HepG2 (cell line): ENCODE measurements around the gene TBX3. TPM values are rescaled to one million over a fixed set of nuclear protein-coding genes. Genes with fewer than 3 reads are reported as not detected.

Experiments
- DR1 ChIP-seq: sonication (generic); formaldehyde crosslinking; IDR thresholded peaks from 2 replicates; pipeline ENCODE4 v1.8.0; 2021; ENCODE audit warnings: mild to moderate bottlenecking, missing genetic modification reagents, inconsistent platforms
- FIP1L1 ChIP-seq: fragments of 200-400 bp; formaldehyde crosslinking; IDR thresholded peaks from 2 replicates; pipeline ENCODE4 v1.6.1; 2018; ENCODE audit warnings: low read depth, mild to moderate bottlenecking, low read length, moderate library complexity, borderline replicate concordance; ENCODE audit not compliant: insufficient read depth
- FOXC1 ChIP-seq: sonication (generic); formaldehyde crosslinking; IDR thresholded peaks from 2 replicates; pipeline ENCODE4 v1.8.0; 2022; ENCODE audit warnings: mild to moderate bottlenecking, missing genetic modification reagents, borderline replicate concordance
- GATAD1 ChIP-seq: IDR thresholded peaks from 2 replicates; pipeline ENCODE4 v1.6.1; 2016; ENCODE audit warnings: missing genetic modification reagents, missing compliant biosample characterization
- GFI1 ChIP-seq: sonication (generic); formaldehyde crosslinking; IDR thresholded peaks from 2 replicates; pipeline ENCODE4 v1.5.0; 2020; ENCODE audit warnings: missing genetic modification reagents, mild to moderate bottlenecking, borderline replicate concordance
- IKZF1 ChIP-seq: fragments of 450-650 bp; IDR thresholded peaks from 2 replicates; pipeline ENCODE4 v1.7.1; 2016
- MIXL1 ChIP-seq: IDR thresholded peaks from 2 replicates; pipeline ENCODE4 v1.6.1; 2016
- SCMH1 ChIP-seq: sonication (generic); formaldehyde crosslinking; IDR thresholded peaks from 2 replicates; pipeline ENCODE4 v1.9.0; 2021; ENCODE audit warnings: missing genetic modification reagents, mild to moderate bottlenecking, borderline replicate concordance
- TBL1XR1 ChIP-seq: fragments of 150-350 bp; IDR thresholded peaks from 2 replicates; pipeline ENCODE4 v1.6.1; 2014; ENCODE audit warnings: borderline replicate concordance, low read length; ENCODE audit not compliant: partially characterized antibody
- ZNF225 ChIP-seq: sonication (generic); formaldehyde crosslinking; IDR thresholded peaks from 2 replicates; pipeline ENCODE4 v1.4.0; 2020; ENCODE audit warnings: mild to moderate bottlenecking, missing genetic modification reagents
- ZNF607 ChIP-seq: sonication (generic); formaldehyde crosslinking; IDR thresholded peaks from 2 replicates; pipeline ENCODE4 v1.5.1; 2020; ENCODE audit warnings: missing genetic modification reagents, mild to moderate bottlenecking, borderline replicate concordance
- ZNF7 ChIP-seq: IDR thresholded peaks from 2 replicates; pipeline ENCODE4 v1.6.1; 2016; ENCODE audit warnings: missing biosample characterization, missing genetic modification reagents
- ZNF777 ChIP-seq: sonication (generic); formaldehyde crosslinking; IDR thresholded peaks from 2 replicates; pipeline ENCODE4 v1.4.0; 2020; ENCODE audit warnings: missing genetic modification reagents
- polyA plus RNA-seq, 8 experiments: library from polyadenylated mRNA; depleted of rRNA in 3 of 8; stranded (reverse) in 7 of 8; unstranded in 1 of 8; fragments of >200 nt; fragmentation: Illumina TruSeq in 4 of 8; extraction: Trizol in 4 of 8; gene quantifications; 2 replicates each; pipeline versions ENCODE4 v1.2.1 to v1.2.3, GENCODE V29; 2011 to 2016; ENCODE audit warnings: low read depth in 4 of 8, missing spikeins in 1 of 8, mixed read lengths in 1 of 8; ENCODE audit not compliant: insufficient read depth in 1 of 8
- total RNA-seq, 5 experiments: library from RNA; depleted of rRNA; stranded (reverse); fragments of >200 nt; fragmentation: Illumina TruSeq; extraction: Trizol; gene quantifications; 2 replicates each; pipeline ENCODE4 v1.2.3, GENCODE V29; 2016; ENCODE audit warnings: low read depth in 1 of 5
- TF ChIP-seq, protein P1 (sequence below): sonication (generic); formaldehyde crosslinking; IDR thresholded peaks from 2 replicates; pipeline ENCODE4 v1.4.0; 2020; ENCODE audit warnings: missing genetic modification reagents
- TF ChIP-seq, protein P2 (sequence below): sonication (generic); formaldehyde crosslinking; IDR thresholded peaks from 2 replicates; pipeline ENCODE4 v1.8.0; 2022; ENCODE audit warnings: missing genetic modification reagents, mild to moderate bottlenecking, borderline replicate concordance
- TF ChIP-seq, protein P3 (sequence below): sonication (generic); formaldehyde crosslinking; IDR thresholded peaks from 2 replicates; pipeline ENCODE4 v1.4.0; 2020; ENCODE audit warnings: missing genetic modification reagents, mild to moderate bottlenecking, borderline replicate concordance
- TF ChIP-seq, protein P4 (sequence below): sonication (generic); formaldehyde crosslinking; IDR thresholded peaks from 2 replicates; pipeline ENCODE4 v1.4.0; 2020; ENCODE audit warnings: missing genetic modification reagents
- TF ChIP-seq, protein P5 (sequence below), 2 experiments: sonication (generic) in 1 of 2; formaldehyde crosslinking in 1 of 2; IDR thresholded peaks; 2 replicates each; pipeline versions ENCODE4 v1.4.0 to v1.6.1; 2016 to 2020; ENCODE audit warnings: borderline replicate concordance in 1 of 2, low read depth in 1 of 2, mild to moderate bottlenecking in 1 of 2, missing genetic modification reagents in 1 of 2

TBX3 gene
- total and polyA plus RNA-seq, 2 of the 13 experiments (the other 11 are each of a cell fraction or from before 2014, with no cell fraction given) = 27.1 to 42.4 TPM

DNA sequence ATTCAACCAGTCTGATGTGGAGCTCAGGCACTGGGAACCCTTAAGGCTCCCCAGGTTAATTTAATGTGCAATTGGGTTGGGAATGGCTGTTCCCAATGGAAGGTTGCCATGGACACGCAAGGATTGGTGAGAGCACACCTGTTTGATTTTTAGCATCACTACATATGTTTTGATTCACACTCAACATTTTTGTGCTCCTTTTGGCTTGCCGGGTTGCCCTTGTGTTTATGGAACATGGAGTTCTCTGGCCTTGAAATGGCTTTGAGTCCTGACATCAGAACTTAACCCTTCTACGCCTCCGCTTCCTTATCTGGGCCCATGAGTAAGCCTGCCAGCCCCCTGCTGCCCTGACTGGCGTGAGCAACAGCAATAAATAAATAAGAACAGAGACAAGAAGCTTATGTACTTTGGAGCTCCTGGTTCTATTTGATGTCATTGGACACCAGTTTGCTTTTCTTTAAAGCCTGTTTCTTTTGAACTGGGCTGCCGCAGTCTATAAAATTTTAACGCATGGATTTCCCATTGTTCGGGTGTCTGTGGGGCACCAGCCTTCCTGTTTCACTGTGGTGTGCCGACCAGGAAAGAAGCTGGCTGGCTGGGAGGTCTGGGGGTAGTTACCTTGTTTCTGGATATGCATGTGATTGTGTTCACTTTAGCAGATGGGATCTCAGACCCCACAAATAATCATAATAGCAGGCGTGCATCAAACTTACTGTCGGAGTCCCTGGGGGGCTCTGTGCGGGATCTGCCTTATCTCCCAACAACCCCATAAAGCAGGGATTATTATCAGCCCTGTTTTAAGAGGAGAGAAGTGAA lies 27.8 kb downstream of the TBX3 start (continued):
- TF ChIP-seq, protein P1, sequence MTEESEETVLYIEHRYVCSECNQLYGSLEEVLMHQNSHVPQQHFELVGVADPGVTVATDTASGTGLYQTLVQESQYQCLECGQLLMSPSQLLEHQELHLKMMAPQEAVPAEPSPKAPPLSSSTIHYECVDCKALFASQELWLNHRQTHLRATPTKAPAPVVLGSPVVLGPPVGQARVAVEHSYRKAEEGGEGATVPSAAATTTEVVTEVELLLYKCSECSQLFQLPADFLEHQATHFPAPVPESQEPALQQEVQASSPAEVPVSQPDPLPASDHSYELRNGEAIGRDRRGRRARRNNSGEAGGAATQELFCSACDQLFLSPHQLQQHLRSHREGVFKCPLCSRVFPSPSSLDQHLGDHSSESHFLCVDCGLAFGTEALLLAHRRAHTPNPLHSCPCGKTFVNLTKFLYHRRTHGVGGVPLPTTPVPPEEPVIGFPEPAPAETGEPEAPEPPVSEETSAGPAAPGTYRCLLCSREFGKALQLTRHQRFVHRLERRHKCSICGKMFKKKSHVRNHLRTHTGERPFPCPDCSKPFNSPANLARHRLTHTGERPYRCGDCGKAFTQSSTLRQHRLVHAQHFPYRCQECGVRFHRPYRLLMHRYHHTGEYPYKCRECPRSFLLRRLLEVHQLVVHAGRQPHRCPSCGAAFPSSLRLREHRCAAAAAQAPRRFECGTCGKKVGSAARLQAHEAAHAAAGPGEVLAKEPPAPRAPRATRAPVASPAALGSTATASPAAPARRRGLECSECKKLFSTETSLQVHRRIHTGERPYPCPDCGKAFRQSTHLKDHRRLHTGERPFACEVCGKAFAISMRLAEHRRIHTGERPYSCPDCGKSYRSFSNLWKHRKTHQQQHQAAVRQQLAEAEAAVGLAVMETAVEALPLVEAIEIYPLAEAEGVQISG (CRISPR knock-in tag) = peak; percentile 55; the same call in 1 of the 2 replicates
- TF ChIP-seq IKZF1 (no peak), DR1 (CRISPR knock-in tag) (no peak), TBL1XR1 (peak; percentile 85), SCMH1 (CRISPR knock-in tag) (no peak), ZNF777 (CRISPR knock-in tag) (0 out of 2 replicates have a peak, but pooled peaks have one; percentile 10), ZNF7 (no peak), FOXC1 (CRISPR knock-in tag) (no peak), MIXL1 (CRISPR knock-in tag) (0 out of 2 replicates have a peak, but pooled peaks have one; percentile 54), GFI1 (CRISPR knock-in tag) (no peak), ZNF225 (CRISPR knock-in tag) (no peak), FIP1L1 (no peak), ZNF607 (no peak), GATAD1 (CRISPR knock-in tag) (peak; percentile 44; the same call in 1 of the 2 replicates)
- TF ChIP-seq, protein P2, sequence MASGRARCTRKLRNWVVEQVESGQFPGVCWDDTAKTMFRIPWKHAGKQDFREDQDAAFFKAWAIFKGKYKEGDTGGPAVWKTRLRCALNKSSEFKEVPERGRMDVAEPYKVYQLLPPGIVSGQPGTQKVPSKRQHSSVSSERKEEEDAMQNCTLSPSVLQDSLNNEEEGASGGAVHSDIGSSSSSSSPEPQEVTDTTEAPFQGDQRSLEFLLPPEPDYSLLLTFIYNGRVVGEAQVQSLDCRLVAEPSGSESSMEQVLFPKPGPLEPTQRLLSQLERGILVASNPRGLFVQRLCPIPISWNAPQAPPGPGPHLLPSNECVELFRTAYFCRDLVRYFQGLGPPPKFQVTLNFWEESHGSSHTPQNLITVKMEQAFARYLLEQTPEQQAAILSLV (CRISPR knock-in tag) = no peak
- TF ChIP-seq, protein P3, sequence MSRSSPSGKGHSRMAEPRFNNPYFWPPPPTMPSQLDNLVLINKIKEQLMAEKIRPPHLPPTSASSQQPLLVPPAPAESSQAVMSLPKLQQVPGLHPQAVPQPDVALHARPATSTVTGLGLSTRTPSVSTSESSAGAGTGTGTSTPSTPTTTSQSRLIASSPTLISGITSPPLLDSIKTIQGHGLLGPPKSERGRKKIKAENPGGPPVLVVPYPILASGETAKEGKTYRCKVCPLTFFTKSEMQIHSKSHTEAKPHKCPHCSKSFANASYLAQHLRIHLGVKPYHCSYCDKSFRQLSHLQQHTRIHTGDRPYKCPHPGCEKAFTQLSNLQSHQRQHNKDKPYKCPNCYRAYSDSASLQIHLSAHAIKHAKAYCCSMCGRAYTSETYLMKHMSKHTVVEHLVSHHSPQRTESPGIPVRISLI = no peak; the same call in 1 of the 2 replicates
- TF ChIP-seq, protein P4, sequence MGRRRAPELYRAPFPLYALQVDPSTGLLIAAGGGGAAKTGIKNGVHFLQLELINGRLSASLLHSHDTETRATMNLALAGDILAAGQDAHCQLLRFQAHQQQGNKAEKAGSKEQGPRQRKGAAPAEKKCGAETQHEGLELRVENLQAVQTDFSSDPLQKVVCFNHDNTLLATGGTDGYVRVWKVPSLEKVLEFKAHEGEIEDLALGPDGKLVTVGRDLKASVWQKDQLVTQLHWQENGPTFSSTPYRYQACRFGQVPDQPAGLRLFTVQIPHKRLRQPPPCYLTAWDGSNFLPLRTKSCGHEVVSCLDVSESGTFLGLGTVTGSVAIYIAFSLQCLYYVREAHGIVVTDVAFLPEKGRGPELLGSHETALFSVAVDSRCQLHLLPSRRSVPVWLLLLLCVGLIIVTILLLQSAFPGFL (CRISPR knock-in tag) = no peak
- TF ChIP-seq, protein P5, sequence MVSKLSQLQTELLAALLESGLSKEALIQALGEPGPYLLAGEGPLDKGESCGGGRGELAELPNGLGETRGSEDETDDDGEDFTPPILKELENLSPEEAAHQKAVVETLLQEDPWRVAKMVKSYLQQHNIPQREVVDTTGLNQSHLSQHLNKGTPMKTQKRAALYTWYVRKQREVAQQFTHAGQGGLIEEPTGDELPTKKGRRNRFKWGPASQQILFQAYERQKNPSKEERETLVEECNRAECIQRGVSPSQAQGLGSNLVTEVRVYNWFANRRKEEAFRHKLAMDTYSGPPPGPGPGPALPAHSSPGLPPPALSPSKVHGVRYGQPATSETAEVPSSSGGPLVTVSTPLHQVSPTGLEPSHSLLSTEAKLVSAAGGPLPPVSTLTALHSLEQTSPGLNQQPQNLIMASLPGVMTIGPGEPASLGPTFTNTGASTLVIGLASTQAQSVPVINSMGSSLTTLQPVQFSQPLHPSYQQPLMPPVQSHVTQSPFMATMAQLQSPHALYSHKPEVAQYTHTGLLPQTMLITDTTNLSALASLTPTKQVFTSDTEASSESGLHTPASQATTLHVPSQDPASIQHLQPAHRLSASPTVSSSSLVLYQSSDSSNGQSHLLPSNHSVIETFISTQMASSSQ (IDR thresholded peaks at IDR 0.05; ENCODE audit: low read depth) = peak; percentile 70; the same call in 1 of the 2 replicates
- TF ChIP-seq, protein P5 (CRISPR knock-in tag; IDR thresholded peaks at IDR 0.05; ENCODE audit: borderline replicate concordance) = peak; percentile 88
